RWPE1 (cell line): Measurements from ENCODE around the gene CADM2.

Source experiments
- CTCF ChIA-PET: fragments of 350-600 bp; sonication (Branson Sonifier 250); formaldehyde crosslinking; extraction: SDS; loops from one replicate; lab custom pipeline; 2021; lab: Yijun Ruan, JAX
- POLR2A ChIA-PET: fragments of 400-600 bp; formaldehyde crosslinking; extraction: SDS; loops from one replicate; lab custom pipeline; 2020; ENCODE audit warnings: antibody characterized with exemption; ENCODE audit not compliant: low non-redundant PET; lab: Yijun Ruan, JAX
- DNase-seq: peaks from one replicate; pipeline ENCODE4 v3.0.0; 2012; ENCODE audit warnings: low spot score
- H3K27ac ChIP-seq: fragments of 450-650 bp; 2 replicates; pipeline ENCODE4 v1.5.1; 2017
- TF ChIP-seq, protein P1 (sequence below): fragments of 450-650 bp; conservative IDR thresholded peaks from 2 replicates; pipeline ENCODE4 v1.5.1; 2017; ENCODE audit warnings: low read depth, mild to moderate bottlenecking

CADM2 gene

DNA sequence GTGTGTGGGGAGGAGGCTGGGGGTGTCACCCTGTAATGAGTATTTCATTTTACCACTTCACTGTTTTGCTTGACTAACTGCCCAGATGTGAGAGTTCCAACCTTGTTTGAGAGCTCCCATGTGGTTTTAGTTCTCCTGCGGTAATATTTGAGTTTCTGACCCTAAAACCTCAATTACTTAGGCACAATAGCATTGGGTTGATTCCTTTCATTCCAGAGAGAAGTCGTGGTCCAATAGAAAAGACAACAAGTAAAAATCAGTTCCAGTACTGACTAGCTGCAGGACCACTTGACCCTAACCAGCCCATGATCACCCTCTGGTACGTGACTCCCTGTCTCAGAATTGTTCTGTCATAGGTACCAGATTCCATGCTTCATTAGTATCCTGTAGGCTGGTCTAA lies 630.4 kb downstream of the CADM2 start:
- CTCF ChIA-PET, result no interaction called here
- POLR2A ChIA-PET, result no interaction called here
- DNase-seq, result no peak
- TF ChIP-seq, protein P1, sequence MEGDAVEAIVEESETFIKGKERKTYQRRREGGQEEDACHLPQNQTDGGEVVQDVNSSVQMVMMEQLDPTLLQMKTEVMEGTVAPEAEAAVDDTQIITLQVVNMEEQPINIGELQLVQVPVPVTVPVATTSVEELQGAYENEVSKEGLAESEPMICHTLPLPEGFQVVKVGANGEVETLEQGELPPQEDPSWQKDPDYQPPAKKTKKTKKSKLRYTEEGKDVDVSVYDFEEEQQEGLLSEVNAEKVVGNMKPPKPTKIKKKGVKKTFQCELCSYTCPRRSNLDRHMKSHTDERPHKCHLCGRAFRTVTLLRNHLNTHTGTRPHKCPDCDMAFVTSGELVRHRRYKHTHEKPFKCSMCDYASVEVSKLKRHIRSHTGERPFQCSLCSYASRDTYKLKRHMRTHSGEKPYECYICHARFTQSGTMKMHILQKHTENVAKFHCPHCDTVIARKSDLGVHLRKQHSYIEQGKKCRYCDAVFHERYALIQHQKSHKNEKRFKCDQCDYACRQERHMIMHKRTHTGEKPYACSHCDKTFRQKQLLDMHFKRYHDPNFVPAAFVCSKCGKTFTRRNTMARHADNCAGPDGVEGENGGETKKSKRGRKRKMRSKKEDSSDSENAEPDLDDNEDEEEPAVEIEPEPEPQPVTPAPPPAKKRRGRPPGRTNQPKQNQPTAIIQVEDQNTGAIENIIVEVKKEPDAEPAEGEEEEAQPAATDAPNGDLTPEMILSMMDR, result no peak
- no peak overlapping the region for H3K27ac ChIP-seq

DNA sequence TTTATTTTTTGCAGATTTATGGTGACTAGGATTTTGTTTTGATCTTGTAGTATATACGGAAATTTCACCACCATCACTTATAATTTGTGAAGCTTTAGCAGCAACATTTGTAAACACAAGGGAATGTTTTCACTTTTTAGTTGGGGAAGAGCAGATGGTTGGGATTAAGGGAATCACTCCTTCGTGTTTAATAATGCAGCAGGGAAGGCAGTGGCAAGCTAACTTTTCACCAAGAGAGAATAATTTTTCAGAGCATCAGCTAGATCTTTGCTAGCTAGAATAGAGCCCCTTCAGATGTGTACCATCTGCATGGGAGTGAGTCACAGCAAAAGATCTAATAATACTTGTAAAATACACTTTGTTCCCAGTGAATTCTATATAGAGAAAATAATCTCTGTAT lies 632.7 kb downstream of the CADM2 start:
- H3K27ac ChIP-seq, result no peak overlapping the region

DNA sequence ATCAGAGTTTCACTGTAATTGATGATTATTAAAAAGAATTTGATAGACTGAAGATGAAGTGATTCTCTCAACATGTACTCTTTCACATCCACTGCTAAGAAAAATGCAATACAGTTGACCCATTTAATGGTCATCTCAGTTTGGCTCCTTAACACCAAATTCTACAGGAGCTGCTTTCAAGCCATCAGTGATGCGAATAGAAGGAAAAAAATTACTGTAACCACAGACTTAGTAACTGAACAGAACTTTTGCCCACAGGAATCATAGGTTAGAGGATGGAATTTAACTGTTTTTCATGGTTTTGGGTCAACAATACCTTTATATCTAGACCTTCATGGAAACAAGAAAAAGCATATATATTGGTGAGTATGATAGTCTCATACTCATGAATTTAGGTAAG lies 633.5 kb downstream of the CADM2 start:
- DNase-seq, result no peak
- CTCF ChIA-PET, result no interaction called here
- TF ChIP-seq, protein P1, result no peak

More for the DNA sequence above, 632.7 kb downstream of the CADM2 start:
- CTCF ChIA-PET, result no interaction called here
- TF ChIP-seq, protein P1, result no peak
- POLR2A ChIA-PET, result no interaction called here
- DNase-seq, result no peak

DNA sequence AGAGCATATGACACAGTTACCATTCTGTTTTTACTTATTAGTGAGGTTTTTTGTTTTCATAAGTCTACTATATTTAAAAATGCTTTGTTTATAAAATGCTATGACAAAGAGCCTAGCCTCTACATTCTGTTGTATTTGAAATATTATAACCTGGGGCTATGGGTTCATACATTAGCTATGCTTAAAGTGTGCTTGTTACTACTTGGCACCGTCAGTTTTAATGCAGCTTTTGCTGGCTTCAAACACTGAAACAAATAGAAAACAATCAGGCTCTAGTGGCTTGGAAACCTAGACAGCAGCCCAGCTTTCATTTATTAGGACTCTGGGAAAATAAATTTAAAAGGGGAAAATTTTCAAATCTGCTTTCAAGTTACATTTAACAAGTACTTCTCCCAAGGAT lies 635.9 kb downstream of the CADM2 start:
- ChIA-PET POLR2A (no interaction called here), CTCF (no interaction called here)
- no peak overlapping the region for H3K27ac ChIP-seq
- no peak for DNase-seq
- TF ChIP-seq, protein P1, result no peak

More for the DNA sequence above, 633.5 kb downstream of the CADM2 start:
- POLR2A ChIA-PET, result no interaction called here
- no peak overlapping the region for H3K27ac ChIP-seq

DNA sequence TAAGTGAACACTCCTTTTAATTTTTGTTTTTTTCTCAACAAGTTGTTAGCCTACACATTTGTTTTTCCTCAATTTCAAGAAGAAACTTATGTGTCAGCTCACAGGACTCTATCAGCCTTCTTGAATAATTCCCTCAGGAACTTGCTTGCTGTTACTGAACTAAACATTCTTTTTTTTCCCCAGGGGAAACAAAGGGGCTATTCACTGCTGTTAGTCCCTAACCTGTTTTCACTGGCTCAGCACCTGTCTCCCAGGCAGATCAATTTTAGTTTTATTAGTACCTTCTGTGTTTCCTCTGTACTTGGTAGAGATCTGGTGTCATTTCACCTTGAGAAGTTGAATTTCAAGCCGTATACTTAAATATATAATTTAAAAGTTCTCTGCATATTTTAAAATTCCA lies 644.6 kb downstream of the CADM2 start:
- ChIA-PET CTCF (no interaction called here), POLR2A (no interaction called here)
- TF ChIP-seq, protein P1, result no peak
- DNase-seq, result no peak
- no peak overlapping the region for H3K27ac ChIP-seq

DNA sequence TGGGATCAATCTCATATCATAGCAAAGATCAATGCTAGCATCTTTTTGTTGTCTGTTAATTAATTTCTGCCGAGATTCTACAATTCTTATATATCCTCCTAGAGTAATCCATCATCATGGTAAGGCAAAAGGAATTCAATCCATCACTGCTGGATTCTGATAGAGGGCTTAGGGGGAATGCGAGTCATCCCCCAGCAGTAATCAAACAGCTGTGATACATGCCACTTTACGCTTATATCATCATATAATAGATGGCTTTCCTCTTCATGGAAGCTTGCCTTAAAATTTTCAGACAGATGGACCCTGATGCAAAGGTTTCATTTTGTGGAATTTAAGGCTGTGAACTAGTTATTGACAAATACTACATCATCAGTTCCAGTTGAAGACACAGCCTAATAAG lies 645.9 kb downstream of the CADM2 start:
- POLR2A ChIA-PET, result no interaction called here
- CTCF ChIA-PET, result no interaction called here
- no peak for DNase-seq
- TF ChIP-seq, protein P1, result no peak
- no peak overlapping the region for H3K27ac ChIP-seq

DNA sequence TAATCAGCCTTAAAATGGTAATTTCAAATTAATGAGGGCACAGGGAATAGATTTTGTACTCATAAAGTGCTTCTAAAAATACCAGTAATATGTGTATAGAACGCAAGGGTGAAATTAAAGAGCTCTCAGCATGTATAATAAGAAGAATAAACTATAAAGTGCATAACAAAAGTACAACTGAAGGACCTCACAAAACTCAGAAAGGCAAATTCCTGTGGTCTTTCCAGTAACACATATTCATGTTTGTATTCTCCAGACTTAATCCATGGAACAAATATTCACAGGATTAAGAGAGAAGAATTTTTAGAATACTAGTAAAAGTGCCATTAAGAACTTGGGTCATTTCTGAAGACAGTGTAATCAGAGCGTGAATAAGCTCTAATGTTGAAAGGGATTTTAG lies 646.3 kb downstream of the CADM2 start:
- POLR2A ChIA-PET, result no interaction called here
- CTCF ChIA-PET, result no interaction called here
- H3K27ac ChIP-seq, result no peak overlapping the region
- TF ChIP-seq, protein P1, result no peak
- no peak for DNase-seq
